Activated gamma-delta T cell (primary cell): ENCODE data around the gene SRGAP1.
A peak's percentile ranks its signal among the peaks of the same experiment; 100 is the strongest.
"Not testable (repeated sequence)": the region's sequence is repeated elsewhere in the genome, so short reads cannot be mapped to it uniquely, and the experiment has no call there.

Experiments used
- DNase-seq: peaks from one replicate; lab custom pipeline; 2025; lab: John Stamatoyannopoulos, UW

The SRGAP1 gene

DNA sequence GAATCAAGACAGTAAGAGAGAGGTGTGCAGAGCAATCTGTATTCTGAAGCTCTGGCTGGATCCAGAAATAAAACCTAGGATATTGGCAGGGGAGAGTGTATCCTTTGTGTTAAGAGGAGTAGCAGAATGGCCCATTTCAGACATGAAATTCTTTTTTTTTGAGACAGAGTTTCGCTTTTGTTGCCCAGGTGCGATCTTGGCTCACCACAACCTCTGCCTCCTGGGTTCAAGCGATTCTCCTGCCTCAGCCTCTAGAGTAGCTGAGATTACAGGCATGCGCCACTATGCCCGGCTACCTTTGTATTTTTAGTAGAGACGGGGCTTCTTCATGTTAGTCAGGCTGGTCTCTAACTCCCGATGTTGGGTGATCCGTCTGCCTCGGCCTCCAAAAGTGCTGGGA lies 6.1 kb upstream of the SRGAP1 start:
- DNase-seq: no peak

GRCh38 chr12:63841011-63841410 lies 3.5 kb upstream of the SRGAP1 start:
- DNase-seq: no peak

DNA sequence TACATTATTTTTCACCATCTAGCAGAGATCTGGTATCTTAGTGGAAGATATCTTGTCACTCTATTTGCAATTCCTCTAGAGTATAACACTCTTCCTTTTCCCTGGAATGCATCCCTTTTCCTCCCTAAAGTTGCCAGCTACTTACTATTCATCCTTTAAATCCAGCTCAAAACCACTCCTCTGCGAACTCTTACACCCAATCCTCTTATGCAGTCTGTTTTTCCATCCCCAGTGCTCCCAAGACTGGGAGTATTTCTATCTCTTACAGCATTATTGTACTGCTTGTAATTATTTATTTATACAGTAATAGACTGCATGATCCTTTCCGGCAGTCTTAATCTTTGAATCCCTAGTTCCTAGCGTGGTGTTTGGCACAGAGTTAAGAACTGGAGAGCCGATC lies 2.9 kb upstream of the SRGAP1 start:
- DNase-seq: no peak

DNA sequence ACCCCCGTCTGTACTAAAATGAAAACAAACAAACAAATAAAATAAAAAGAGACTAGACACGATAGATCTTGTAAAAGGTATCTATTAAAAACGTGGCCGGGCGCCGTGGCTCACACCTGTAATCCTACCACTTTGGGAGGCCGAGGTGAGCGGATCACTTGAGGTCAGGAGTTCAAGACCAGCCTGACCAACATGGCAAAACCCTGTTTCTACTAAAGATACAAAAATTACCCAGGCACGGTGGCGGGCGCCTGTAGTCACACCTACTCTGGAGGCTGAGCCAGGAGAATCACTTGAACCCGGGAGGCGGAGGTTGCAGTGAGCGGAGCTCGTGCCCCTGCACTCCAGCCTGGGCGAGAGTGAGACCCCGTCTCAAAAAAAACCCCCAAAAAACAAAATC lies 1.8 kb upstream of the SRGAP1 start:
- DNase-seq: not testable (repeated sequence)

DNA sequence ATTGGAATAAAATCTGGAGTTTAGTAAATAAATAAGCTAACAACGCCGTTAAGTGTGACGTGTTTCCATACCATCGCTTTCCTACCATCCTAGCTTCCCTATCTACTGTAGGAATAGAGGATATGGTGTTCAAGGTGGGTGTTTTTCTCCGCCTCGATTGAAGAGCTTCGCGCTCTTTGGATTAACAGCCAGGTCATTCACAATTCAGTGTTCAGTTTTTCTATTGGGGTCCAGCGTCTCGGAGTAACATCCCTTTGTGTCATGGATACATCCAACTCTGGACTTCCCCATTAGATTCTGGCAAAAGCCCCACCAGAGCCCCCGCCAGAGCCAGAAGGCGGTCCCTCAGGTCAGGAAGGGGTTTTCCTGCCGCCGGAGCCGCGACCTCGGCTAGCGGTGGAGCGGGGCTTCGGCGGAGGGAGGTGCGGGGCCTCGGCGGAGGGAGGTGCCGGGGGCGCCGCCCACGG lies 1.2 kb upstream of the SRGAP1 start:
- DNase-seq: no peak

- DNase-seq: peak; percentile 49
Measured at GRCh38 chr12:63843721-63844390, 644 bp upstream of the SRGAP1 start.

GRCh38 chr12:63845726-63846125 lies 1.2 kb downstream of the SRGAP1 start:
- no peak for DNase-seq

DNA sequence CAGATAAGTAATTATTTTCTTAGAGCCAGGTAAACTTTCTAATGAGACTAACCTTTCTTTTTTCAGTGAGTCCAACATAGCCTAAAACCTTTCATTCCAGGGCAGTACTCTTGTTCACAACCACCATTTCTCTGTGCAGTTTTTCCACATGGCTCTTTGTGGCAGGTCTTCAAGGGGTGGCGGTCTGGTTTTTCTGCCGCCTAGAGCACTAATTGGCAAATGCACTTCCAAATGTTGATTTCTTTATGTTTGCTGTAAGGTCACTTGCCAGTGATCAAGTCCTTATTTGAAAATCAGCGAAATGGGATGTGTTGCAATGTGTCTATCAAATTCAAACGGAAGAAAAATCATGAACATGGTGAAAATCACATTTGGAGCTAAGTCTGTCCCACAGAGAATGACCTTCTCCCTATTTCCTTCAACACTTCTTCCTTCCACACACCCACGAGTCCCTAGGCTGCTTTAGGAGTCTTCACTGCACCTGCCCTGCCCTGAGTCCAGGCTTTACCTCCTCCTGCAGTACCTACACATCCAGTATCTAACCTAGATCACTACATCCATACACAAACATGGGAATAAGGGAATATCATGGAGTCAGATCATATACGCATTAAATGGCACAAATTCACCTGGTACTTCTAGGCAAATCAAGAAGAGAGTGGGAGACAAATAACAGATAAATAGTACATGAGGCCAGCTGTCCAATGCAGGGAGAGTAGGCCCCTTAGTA lies 1.9 kb downstream of the SRGAP1 start:
- DNase-seq: no peak

GRCh38 chr12:63848450-63848849 lies 4.0 kb downstream of the SRGAP1 start:
- DNase-seq: no peak

DNA sequence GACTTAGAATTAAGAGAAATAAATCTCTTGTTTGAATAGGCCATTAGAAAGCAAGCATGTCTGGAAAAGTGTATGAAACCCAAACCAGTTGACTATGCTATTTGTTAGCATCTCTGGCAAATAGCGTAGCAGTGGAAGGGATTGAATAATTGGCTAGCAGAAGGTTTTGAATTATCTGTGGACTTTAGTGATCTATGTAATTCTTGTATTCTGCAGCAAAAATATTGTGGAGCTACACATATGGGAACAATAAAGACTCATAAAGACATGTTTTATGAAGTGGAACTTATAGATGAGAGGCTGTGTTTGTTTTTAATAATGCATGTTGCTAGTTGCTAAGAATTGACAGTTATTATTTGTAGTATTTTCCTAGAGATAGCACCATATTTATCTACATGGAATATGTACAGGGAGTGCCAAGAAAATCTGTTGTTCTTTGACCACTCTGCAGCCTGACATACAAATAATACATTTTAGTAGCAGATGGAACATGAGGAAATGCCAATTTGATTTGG lies 4.7 kb downstream of the SRGAP1 start:
- DNase-seq: no peak

DNA sequence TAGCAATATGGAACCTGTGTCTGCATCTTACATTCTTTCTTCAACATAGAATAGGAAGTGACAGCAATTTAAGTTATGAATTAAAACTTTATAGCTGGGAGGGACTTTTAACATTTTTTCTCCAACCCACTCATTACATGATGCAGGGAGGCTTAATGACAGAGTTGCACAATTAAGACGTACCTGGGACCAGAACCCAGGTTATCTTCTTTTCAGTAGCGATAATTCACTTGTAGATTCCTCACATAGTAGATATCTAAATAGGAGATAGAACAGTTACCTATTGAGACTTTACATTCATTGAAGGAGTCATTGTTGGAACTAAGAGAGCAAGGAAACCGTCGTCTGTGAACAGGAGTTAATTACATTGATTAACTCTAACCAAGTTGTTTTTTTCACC lies 5.1 kb downstream of the SRGAP1 start:
- DNase-seq: no peak

GRCh38 chr12:63853978-63854377 lies 9.5 kb downstream of the SRGAP1 start:
- DNase-seq: no peak

DNA sequence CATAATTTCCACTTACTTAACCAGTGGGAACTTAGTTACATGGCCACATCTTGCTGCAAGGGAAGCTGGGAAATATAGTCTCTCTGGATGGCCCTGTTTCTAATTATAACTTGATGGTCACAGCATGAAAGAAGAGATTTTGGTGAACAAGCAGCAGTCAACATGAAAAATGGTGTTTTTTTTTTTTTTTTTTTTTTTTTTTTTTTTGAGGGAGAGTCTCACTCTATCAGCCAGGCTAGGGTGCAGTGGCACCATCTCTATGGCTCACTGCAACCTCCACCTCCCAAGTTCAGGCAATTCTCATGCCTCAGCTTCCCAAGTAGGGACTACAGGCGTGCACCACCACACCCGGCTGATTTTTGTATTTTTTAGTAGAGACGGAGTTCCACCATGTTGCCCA lies 10.8 kb downstream of the SRGAP1 start:
- DNase-seq: no peak

- no peak for DNase-seq
Measured at GRCh38 chr12:63857771-63858670, 13.5 kb downstream of the SRGAP1 start.

DNA sequence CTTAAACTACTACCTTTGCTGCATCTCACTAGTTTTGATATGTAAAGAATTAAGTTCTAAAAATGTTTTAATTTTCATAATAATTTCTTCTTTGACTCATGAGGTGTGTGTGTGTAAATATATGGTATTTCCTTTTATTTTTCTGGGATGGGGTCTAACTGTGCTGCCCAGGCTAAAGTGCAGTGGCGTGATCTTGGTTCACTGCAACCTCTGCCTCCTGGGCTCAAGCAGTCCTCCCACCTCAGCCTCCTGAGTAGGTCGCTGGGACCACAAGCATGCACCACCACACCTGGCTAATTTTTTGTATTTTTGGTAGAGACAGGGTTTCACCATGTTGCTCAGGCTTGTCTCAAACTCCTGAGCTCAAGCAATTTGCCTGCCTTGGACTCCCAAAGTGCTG lies 15.4 kb downstream of the SRGAP1 start:
- DNase-seq: not testable (repeated sequence)

- no peak for DNase-seq
Measured at GRCh38 chr12:63862187-63862968, 17.9 kb downstream of the SRGAP1 start.

GRCh38 chr12:63862969-63863230 lies 18.4 kb downstream of the SRGAP1 start:
- no peak for DNase-seq

DNA sequence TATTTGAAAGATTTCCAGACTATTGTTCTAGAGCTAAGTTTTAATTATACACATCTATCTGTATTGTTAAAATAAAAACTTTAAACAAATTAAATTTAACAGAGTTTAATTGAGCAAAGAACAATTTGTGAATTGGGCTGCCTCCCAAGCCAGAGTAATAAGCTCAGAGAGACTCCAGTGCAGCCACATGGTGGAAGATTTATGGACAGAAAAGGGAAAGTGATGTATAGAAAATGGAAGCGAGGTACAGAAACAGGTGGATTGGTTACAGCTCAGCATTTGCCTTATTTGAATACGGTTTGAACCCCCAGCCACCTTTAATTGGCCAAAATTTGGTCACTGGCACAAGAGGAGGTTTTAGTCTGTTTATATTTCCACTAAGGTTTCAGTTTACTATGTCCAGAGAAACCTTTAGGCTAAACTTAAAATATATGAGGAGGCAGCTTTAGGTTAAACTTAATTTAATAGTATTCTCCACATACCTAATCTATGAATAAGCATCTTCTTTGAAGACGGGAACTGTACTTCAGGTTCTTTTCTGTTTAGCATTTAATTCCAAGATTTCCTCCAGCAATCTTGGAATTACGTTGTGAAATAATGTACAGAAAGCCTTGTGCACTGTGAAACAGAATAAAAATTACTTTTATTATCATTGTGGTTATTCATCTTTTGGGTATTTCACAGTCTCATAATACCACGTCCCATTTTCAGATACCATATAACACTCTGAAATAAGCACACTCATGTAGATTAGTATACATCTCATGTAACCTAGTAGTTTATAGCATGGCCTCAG lies 19.4 kb downstream of the SRGAP1 start:
- DNase-seq: no peak

GRCh38 chr12:63864454-63864706 lies 19.9 kb downstream of the SRGAP1 start:
- no peak for DNase-seq

GRCh38 chr12:63865448-63865847 lies 20.9 kb downstream of the SRGAP1 start:
- no peak for DNase-seq

DNA sequence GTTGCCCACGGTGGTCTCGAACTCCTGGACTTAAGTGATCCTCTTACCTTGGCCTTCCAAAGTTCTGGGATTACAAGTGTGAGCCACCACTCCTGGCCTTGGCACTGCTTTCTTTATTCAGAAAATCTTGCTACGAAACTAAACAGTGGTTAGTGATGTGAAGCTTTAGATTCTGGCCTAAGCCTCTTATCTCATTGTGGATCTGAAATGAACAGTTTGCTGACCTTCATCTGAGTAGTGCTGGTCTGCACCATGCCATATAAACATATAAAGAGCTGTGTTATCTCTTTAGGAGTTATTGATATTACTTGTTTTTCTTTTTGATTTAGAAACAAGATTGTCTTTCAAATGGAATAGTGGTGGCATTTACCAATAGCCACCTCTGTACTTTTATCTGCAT lies 22.6 kb downstream of the SRGAP1 start:
- no peak for DNase-seq
